Measurements from ENCODE around the gene TRIP10.

Gene TRIP10

GRCh38 chr19:6718741-6719539, 20.5 kb upstream of the TRIP10 start:
- peak; percentile 52 for ATAC-seq
- no peak for TF ChIP-seq PATZ1 (CRISPR knock-in tag; IDR thresholded peaks at IDR 0.05; ENCODE audit: borderline replicate concordance)
- no peak for TF ChIP-seq CREB5 (CRISPR knock-in tag; IDR thresholded peaks at IDR 0.05; ENCODE audit: low read depth)
- TF ChIP-seq ISL1 (CRISPR knock-in tag; IDR thresholded peaks at IDR 0.05) = no peak
- no peak for TF ChIP-seq CSDC2 (CRISPR knock-in tag; IDR thresholded peaks at IDR 0.05)
- no peak for TF ChIP-seq PPARA (CRISPR knock-in tag; IDR thresholded peaks at IDR 0.05; ENCODE audit: borderline replicate concordance)
- no peak for TF ChIP-seq ZC3H10 (CRISPR knock-in tag; IDR thresholded peaks at IDR 0.05)
- no peak for TF ChIP-seq ZFP30 (CRISPR knock-in tag; IDR thresholded peaks at IDR 0.05)
- TF ChIP-seq SNAI2 (CRISPR knock-in tag; IDR thresholded peaks at IDR 0.05) = no peak
- no peak for TF ChIP-seq ESRRG (CRISPR knock-in tag; IDR thresholded peaks at IDR 0.05)
- no peak for TF ChIP-seq ZNF8 (CRISPR knock-in tag; IDR thresholded peaks at IDR 0.05)
- TF ChIP-seq TOX (CRISPR knock-in tag; IDR thresholded peaks at IDR 0.05; ENCODE audit: borderline replicate concordance) = no peak
- no peak for TF ChIP-seq ZNF70 (CRISPR knock-in tag; IDR thresholded peaks at IDR 0.05)
- TF ChIP-seq CSRNP3 (CRISPR knock-in tag; IDR thresholded peaks at IDR 0.05) = no peak
- no peak for TF ChIP-seq ZFP3 (CRISPR knock-in tag; IDR thresholded peaks at IDR 0.05)
- no peak for TF ChIP-seq ARNTL (CRISPR knock-in tag; IDR thresholded peaks at IDR 0.05; ENCODE audit: borderline replicate concordance, low read depth)
- no peak for TF ChIP-seq ZNF565 (CRISPR knock-in tag; conservative IDR thresholded peaks at IDR 0.05; ENCODE audit: low read depth)
- TF ChIP-seq BACH2 (CRISPR knock-in tag; IDR thresholded peaks at IDR 0.05; ENCODE audit: borderline replicate concordance) = no peak
- TF ChIP-seq, protein P1, sequence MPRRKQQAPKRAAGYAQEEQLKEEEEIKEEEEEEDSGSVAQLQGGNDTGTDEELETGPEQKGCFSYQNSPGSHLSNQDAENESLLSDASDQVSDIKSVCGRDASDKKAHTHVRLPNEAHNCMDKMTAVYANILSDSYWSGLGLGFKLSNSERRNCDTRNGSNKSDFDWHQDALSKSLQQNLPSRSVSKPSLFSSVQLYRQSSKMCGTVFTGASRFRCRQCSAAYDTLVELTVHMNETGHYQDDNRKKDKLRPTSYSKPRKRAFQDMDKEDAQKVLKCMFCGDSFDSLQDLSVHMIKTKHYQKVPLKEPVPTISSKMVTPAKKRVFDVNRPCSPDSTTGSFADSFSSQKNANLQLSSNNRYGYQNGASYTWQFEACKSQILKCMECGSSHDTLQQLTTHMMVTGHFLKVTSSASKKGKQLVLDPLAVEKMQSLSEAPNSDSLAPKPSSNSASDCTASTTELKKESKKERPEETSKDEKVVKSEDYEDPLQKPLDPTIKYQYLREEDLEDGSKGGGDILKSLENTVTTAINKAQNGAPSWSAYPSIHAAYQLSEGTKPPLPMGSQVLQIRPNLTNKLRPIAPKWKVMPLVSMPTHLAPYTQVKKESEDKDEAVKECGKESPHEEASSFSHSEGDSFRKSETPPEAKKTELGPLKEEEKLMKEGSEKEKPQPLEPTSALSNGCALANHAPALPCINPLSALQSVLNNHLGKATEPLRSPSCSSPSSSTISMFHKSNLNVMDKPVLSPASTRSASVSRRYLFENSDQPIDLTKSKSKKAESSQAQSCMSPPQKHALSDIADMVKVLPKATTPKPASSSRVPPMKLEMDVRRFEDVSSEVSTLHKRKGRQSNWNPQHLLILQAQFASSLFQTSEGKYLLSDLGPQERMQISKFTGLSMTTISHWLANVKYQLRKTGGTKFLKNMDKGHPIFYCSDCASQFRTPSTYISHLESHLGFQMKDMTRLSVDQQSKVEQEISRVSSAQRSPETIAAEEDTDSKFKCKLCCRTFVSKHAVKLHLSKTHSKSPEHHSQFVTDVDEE (CRISPR knock-in tag; IDR thresholded peaks at IDR 0.05) = no peak
- no peak for TF ChIP-seq RARB (CRISPR knock-in tag; IDR thresholded peaks at IDR 0.05)

DNA sequence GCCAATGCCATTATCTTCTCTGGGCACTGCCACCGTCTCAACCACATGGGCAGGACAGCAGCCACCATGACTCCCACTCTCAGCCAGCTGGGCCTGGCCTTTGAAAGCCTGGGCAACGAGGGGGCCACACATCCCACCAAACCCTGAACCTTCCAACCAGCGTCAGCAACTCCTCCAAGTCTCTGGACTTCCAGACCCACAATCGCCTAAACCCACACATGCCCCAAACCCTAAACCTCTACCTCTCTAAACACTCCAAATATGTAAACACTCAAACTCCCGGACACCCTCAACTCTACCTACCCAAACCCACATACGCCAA, 20.0 kb upstream of the TRIP10 start:
- TF ChIP-seq ARNTL (CRISPR knock-in tag; IDR thresholded peaks at IDR 0.05; ENCODE audit: borderline replicate concordance, low read depth) (no peak), PATZ1 (CRISPR knock-in tag; IDR thresholded peaks at IDR 0.05; ENCODE audit: borderline replicate concordance) (no peak), CREB5 (CRISPR knock-in tag; IDR thresholded peaks at IDR 0.05; ENCODE audit: low read depth) (no peak), RARB (CRISPR knock-in tag; IDR thresholded peaks at IDR 0.05) (no peak), TOX (CRISPR knock-in tag; IDR thresholded peaks at IDR 0.05; ENCODE audit: borderline replicate concordance) (no peak), CSRNP3 (CRISPR knock-in tag; IDR thresholded peaks at IDR 0.05) (no peak), CSDC2 (CRISPR knock-in tag; IDR thresholded peaks at IDR 0.05) (no peak), ZC3H10 (CRISPR knock-in tag; IDR thresholded peaks at IDR 0.05) (no peak)

More for the DNA sequence above, 20.0 kb upstream of the TRIP10 start:
- no peak for ATAC-seq
